Fibroblast of lung (primary cell): ENCODE measurements around the gene SHROOM3.

Source experiments
- CTCF ChIP-seq, 2 donors: IDR thresholded peaks in 1 of 2; conservative IDR thresholded peaks in 1 of 2; 1 replicate in 1 of 2; 2 replicates in 1 of 2; pipeline ENCODE4 v1.5.1; 2011 to 2012; ENCODE audit warnings: low read length in 2 of 2, control low read depth in 1 of 2, inconsistent platforms in 1 of 2, low read depth in 1 of 2, mild to moderate bottlenecking in 1 of 2
- EZH2 ChIP-seq: IDR thresholded peaks from 2 replicates; pipeline ENCODE4 v1.5.1; 2012; ENCODE audit warnings: low read length, control low read depth, mild to moderate bottlenecking; ENCODE audit errors: missing control alignments

DNA sequence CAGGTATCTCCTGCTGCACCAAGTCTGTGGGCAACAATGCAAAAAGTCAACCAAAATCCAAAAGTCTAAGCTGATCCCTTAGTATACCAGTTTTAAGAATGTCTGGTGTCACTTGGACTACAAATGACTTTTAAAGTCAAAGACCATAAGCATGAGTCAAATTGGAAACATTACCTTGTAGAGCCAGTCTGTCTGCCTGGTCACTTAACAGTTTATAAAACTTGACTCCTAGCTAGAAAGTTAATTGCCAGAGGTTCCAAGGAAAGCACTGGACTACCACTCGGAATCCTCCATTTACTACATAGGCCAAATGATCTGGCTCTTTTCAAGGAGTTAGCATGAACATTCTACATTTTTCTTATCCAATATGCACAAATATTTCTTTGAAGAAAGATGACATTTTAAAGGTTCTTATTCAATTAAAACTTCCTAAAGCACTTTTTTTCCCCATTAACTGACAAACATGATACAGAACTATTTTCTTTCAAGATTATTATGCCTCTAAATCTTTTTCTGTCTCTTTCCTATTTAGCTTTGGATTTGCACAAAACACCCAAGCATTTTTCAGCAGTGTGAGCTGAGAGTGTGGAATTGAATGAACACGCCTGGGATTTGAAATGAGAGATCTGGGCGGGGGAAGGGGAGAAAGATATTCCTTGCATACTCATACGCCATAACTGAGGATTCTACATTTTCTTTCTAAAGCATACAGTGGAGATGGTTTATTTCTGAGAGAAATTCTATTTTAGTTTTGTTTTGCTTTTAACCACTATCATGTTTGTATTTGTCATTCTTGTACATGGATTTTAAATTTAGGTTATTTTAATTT, 188.4 kb downstream of the SHROOM3 start:
- no peak for TF ChIP-seq CTCF (conservative IDR thresholded peaks at IDR 0.05 in 1 of 2, IDR thresholded peaks at IDR 0.05 in 1 of 2; ENCODE audit: low read depth in 1 of 2, low read length in 2 of 2)
- TF ChIP-seq EZH2, result no peak
